OCI-M2 (cell line): ENCODE measurements around the gene IL24.

Source experiments
- DNase-seq: peaks from one replicate; lab custom pipeline; 2025; ENCODE audit not compliant: unreplicated experiment; lab: John Stamatoyannopoulos, UW

The IL24 gene

GRCh38 chr1:206903687-206904086 lies 6.4 kb downstream of the IL24 start:
- DNase-seq, result no peak

DNA sequence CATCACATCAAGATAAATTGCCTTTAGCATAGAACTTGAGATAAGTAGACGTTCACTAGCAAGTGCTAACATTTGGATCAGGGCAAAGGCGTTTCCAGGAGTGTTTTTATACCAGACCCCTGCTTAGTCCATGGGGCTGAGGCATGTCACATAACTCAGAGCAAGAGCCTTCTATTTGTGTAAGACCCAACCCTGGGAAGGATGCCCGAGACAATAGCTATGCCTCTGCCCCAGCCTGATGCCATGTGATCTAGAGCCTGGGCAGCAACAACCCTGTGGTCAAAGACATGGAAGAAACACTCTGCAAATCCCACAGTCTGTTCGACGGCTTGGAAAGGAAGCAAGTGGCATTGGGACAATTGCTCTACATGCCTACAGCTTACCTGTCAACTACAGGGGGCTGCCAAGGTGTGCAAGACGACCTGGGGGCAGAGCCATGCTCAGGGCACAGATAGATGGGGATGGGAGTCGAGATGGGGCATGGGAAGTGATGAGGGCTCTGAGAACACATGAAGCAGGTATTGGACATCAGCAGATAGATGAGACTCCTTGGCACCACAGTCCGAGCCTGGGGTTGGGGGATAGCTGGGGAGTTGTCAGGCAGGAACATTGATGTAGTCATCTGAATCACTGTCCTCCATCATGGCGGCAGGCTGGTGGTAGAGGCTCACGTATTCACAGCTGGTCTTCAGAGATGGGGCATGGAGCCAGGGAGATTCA lies 7.3 kb downstream of the IL24 start:
- DNase-seq, result no peak

DNA sequence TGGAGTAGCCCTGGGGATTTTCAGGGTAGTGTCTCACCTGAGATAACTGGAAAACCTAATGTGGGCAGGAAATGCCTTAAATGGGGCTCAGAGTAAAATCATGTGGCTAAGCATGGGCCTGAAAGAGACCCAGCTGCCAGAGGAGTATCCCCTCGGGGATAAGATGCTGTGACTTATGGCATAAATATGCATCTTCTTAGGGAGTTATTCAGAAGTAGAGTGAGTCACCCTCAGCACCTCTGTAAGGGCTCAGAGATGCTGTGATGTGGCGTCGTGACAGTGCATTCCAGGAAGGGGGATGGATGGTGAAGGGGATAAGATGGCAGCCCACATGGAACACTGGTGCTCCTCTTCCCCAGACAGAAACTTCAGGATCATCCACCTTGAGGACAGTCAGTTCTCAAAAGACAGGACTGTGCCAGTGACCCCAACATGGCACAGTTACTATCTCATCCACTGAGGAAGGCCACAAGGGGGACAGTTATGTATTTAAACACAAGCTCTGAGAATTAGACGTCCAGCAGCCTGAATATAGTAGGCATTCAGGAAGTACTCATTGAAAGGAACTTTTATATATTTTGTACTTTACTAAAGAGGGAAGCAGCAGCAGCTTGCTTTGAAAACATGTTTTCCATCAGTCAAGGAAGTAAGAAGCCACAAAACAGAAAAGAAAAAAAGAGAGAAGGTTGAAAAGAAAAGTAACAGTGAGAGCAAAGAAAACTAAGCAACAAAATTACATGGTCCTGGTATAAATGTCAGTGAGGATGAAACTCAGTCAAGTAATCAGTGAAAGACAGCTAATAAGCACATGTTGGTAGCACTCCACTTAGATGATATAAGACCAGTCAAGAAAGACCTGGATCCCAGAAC lies 8.3 kb downstream of the IL24 start:
- DNase-seq, result no peak

- no peak for DNase-seq
Measured at GRCh38 chr1:206907304-206907991, 10.2 kb downstream of the IL24 start.

GRCh38 chr1:206908038-206908437 lies 10.8 kb downstream of the IL24 start:
- DNase-seq, result no peak

DNA sequence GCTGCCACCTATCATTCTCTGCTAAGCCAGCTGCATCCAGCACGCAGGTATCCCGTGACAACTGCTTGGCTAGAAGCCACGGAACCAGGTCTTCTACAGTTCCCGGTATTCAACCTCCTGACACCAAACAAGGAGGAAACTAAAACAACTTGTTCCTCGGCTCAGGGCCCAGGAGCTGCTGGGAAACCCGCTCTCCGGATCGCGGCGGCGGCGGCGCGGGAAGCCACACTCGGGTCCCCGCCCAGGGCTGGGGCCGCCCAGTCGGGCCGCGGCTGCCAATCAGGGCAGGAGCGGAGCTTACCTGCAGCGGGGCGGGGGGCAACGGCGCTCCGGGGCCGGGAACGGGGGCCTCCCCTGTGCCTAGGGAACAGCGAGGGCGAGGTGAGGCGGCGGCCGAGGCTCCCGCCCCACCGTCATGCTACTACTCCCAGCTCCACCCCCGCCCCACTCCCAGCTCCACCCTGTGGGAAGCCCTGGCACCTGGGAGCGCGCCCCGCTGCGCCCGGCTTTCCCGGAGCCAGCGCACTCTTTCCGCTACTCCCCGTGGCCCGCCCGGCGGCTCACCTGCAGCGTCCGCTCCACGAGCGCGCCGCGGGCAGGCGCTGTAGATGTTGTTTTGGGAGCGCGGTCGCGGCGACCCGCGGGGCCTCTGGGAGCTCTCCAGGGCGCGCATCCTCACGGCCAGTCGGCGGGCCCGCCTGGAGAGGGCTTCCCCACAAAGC lies 12.1 kb downstream of the IL24 start:
- no peak for DNase-seq

DNA sequence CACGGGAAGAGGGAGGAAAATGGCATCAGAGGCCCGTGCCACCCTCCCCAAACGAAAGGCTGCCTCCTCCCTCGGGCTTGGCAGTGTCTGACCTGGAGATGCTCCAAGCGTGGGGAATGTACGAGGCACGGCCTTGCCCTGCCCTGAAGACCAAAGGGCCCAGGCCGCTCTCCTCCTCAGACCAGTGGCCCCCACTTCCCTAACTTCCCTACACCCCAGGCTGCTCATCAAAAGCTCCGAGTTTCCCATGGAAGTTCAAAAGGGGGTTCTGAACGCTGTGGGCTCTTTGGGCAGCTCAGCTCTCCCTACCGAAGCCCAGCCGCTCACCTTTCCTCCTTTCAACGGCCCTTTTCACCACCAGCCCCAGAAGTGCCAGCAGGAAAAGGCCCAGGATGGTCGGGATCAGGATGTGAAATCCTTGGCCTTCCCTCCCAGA lies 12.7 kb downstream of the IL24 start:
- no peak for DNase-seq

GRCh38 chr1:206911064-206911663 lies 13.9 kb downstream of the IL24 start:
- DNase-seq, result peak; percentile 31

DNA sequence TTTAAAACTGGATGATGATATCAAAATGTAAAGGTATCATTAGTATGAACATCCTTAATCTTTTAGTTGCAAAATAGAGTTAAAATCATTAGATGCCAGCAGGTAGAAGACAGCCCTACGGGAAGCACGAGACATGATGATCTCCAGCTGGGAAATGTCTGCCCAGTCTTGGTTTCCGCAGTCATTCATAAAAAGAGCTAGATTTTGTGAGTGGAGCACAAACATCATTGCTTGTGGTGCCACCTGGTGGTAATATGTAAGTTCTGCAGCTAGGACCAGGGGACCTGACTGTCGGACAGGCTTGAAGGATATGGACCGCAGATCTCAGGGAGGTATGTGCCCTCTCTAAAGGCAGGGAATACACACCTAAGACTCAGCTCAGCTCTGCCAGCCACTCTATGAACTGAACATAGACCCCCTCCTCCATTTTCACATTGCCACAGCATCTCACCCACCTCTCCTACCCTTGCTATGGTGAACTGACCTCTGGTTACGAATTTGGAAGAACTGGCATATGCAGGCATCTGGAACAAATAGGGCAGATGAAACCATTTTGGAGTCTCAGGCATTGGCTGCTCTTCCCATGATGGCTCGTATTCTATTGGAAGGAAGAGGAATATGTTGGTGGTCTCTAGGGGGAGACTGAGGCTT lies 15.3 kb downstream of the IL24 start:
- peak; percentile 18 for DNase-seq

DNA sequence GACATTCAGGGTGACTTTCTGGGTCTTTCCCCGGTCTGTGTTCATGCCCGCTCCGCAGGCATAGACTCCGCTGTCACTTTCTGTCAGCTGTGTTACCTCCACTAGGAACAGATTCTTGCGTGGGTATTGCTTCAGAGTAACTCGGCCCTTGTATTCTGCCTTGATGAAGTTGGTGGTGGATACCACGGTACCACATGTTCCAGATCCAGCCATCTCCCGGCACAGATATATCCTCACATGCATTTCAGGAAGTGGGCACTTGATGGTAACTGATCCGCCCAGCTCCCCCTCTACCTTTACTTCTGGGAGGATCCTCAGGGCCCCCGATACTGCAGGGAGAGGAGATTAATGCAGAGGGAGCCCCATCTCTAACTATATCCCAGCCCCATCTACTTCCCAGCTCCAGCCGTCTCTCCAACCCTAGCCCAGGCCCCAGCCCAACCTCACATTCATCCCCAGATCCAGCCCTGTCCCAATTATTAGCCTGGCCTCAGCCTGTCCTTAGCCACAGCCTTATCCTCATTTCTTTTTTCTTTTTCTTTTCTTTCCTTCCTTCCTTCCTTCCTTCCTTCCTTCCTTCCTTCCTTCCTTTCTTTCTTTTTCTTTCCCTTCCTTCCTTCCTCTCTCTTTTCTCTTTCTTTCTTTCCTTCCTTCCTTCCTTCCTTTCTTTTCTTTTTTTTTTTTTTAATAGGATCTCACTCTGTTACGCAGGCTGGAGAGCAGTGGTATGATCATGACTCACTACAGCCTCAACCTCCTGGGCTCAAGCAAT lies 16.7 kb downstream of the IL24 start:
- DNase-seq, result no peak

DNA sequence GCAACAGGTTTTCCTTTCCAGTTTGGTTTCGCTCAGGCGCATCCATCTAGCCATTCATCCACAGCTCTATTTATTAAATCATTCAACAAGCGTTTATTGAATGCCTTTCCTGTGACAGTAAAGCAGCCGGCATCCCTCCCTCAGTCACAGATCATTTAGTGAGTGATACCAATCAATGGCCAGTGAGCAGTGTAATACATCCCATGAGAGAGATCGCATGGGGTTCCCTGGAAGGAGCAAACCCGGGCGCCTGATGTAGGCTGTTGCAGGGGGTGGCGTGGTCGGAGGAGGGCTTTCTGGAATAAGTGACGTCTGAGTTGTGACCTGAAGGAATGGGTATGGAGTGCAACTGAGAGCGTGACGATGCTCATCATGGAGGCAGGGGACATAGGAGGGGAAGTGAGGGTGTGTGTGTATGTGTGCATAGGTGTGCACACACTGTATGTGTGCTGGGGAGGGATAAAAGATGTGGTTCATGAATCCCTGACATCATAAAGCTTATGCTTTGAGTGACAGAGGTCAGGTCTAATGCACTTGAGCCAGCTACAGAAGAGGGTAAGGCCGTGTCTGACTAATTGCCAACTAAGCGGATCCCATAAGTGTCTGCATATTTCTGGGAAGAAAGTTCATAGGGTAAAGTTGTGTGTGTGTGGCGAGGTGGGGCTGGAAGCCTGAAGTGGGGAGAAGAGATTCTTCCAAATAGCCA lies 17.9 kb downstream of the IL24 start:
- DNase-seq, result no peak

DNA sequence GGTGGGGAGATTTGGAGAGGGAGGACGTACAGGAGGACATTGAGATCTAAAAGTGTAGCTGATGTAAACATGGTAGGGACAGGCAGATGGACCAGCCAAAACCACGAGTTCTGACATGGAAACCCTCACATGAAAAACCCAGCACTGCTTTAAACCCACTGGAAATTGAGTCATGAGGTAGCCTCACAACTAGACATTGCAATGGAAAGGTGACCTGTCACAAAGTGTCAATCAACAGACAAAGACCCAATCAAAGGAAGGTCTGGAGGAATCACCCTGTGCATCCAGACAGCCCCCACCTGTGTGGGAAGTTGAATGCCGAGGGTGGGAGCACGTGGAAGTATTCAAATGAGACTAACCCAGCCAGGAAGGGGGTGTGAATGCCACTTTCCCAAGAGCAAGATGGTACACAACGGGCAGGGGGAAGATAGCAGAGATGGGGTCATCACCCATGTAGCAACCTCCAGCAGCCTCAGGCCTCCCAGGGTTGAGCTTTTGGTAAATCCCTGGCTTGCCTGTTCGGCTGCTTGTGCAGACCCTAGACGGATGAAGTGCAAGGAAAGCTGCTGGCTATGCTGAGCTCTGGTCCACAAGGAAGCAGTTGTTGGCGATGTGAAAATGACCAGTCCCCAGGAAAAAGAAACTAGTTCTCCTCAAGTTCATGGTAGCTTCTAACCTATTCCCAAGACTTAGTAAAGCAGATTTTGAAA lies 18.9 kb downstream of the IL24 start:
- DNase-seq, result no peak

DNA sequence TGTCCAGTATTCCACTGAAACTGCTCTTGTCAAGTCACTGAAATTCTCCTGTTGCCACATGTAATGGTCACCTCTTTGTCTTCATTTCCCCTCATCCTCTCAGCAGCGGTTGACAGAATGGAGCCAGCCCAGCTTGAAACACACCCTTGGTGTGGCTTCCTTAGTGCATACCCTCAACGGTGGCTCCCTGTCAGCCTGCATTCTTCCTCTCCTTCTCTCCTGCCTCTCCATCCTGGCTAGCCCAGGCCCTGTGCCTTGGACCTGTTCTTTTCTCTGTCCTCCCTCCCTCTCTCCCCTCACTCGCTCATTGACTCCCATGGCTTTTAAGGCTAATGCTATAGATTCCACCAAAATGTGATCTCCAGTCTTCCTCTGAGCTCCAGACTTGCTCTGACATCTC lies 20.8 kb downstream of the IL24 start:
- DNase-seq, result no peak

DNA sequence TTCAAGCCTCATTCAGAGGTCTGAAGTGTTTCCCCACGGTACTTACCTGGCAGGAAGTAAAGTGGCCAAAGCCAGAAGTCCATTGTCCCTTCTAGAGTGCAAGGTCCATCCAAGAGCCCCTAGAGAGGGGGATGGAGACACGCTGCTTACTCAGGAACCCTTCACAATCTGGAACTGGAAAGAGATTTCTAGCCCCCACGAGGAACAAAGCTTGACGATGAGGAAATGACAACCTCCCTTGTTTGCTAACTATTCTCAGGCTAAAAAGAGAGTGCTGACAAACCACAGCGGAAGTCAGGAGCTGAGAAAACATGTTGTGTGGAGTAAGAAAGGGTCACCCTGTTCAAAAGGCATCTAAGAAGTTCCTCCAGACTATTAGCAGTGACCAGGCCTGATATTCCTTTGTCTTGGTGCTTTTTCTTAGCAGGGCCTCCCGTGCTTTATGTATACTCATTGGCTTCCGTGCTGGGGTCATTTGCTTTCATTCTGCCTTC lies 24.6 kb downstream of the IL24 start, which contains the start of gene FCMR:
Gene FCMR, minus strand, starts transcription at position 170 of the 494 bp plus-strand sequence. Its CDS starts 87 bp downstream, at position 83.
- no peak for DNase-seq

GRCh38 chr1:206922524-206922923 lies 25.3 kb downstream of the IL24 start:
- no peak for DNase-seq

GRCh38 chr1:206923009-206923960 lies 26.0 kb downstream of the IL24 start:
- DNase-seq, result no peak
